ENCODE data around the gene S1PR4. TPM values are rescaled to one million over a fixed set of nuclear protein-coding genes. Genes with fewer than 3 reads are reported as not detected.
A peak's percentile ranks its signal among the peaks of the same experiment; 100 is the strongest.

The S1PR4 gene
- total RNA-seq, 1 donor from 2014 or later, result not detected

DNA sequence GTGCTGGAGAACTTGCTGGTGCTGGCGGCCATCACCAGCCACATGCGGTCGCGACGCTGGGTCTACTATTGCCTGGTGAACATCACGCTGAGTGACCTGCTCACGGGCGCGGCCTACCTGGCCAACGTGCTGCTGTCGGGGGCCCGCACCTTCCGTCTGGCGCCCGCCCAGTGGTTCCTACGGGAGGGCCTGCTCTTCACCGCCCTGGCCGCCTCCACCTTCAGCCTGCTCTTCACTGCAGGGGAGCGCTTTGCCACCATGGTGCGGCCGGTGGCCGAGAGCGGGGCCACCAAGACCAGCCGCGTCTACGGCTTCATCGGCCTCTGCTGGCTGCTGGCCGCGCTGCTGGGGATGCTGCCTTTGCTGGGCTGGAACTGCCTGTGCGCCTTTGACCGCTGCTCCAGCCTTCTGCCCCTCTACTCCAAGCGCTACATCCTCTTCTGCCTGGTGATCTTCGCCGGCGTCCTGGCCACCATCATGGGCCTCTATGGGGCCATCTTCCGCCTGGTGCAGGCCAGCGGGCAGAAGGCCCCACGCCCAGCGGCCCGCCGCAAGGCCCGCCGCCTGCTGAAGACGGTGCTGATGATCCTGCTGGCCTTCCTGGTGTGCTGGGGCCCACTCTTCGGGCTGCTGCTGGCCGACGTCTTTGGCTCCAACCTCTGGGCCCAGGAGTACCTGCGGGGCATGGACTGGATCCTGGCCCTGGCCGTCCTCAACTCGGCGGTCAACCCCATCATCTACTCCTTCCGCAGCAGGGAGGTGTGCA, 587 bp downstream of the S1PR4 start:
- H3K27me3 Mint-ChIP-seq (ENCODE audit: low read depth), result no peaks in the 10 kb centered on the region
- no peaks in the 10 kb centered on the region for H3K4me1 Mint-ChIP-seq
- H3K4me3 Mint-ChIP-seq, result no peak overlapping the region
- DNase-seq (ENCODE audit: low read depth, low spot score), result no peak
- H3K9me3 Mint-ChIP-seq, result no peaks in the 10 kb centered on the region
- H3K27ac Mint-ChIP-seq (ENCODE audit: unreplicated experiment), result no peak overlapping the region
- no peaks in the 10 kb centered on the region for H3K36me3 Mint-ChIP-seq (ENCODE audit: low read depth)
- TF ChIP-seq, protein P1, sequence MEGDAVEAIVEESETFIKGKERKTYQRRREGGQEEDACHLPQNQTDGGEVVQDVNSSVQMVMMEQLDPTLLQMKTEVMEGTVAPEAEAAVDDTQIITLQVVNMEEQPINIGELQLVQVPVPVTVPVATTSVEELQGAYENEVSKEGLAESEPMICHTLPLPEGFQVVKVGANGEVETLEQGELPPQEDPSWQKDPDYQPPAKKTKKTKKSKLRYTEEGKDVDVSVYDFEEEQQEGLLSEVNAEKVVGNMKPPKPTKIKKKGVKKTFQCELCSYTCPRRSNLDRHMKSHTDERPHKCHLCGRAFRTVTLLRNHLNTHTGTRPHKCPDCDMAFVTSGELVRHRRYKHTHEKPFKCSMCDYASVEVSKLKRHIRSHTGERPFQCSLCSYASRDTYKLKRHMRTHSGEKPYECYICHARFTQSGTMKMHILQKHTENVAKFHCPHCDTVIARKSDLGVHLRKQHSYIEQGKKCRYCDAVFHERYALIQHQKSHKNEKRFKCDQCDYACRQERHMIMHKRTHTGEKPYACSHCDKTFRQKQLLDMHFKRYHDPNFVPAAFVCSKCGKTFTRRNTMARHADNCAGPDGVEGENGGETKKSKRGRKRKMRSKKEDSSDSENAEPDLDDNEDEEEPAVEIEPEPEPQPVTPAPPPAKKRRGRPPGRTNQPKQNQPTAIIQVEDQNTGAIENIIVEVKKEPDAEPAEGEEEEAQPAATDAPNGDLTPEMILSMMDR (conservative IDR thresholded peaks at IDR 0.05), result no peak

DNA sequence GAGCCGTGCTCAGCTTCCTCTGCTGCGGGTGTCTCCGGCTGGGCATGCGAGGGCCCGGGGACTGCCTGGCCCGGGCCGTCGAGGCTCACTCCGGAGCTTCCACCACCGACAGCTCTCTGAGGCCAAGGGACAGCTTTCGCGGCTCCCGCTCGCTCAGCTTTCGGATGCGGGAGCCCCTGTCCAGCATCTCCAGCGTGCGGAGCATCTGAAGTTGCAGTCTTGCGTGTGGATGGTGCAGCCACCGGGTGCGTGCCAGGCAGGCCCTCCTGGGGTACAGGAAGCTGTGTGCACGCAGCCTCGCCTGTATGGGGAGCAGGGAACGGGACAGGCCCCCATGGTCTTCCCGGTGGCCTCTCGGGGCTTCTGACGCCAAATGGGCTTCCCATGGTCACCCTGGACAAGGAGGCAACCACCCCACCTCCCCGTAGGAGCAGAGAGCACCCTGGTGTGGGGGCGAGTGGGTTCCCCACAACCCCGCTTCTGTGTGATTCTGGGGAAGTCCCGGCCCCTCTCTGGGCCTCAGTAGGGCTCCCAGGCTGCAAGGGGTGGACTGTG, 1.2 kb downstream of the S1PR4 start:
- Mint-ChIP-seq H3K4me3 (no peak overlapping the region), H3K27ac (ENCODE audit: unreplicated experiment) (no peak overlapping the region), H3K36me3 (ENCODE audit: low read depth) (no peaks in the 10 kb centered on the region), H3K27me3 (ENCODE audit: low read depth) (no peaks in the 10 kb centered on the region), H3K4me1 (no peaks in the 10 kb centered on the region), H3K9me3 (no peaks in the 10 kb centered on the region)
- TF ChIP-seq, protein P1 (conservative IDR thresholded peaks at IDR 0.05), result no peak
- DNase-seq (ENCODE audit: low read depth, low spot score), result no peak

DNA sequence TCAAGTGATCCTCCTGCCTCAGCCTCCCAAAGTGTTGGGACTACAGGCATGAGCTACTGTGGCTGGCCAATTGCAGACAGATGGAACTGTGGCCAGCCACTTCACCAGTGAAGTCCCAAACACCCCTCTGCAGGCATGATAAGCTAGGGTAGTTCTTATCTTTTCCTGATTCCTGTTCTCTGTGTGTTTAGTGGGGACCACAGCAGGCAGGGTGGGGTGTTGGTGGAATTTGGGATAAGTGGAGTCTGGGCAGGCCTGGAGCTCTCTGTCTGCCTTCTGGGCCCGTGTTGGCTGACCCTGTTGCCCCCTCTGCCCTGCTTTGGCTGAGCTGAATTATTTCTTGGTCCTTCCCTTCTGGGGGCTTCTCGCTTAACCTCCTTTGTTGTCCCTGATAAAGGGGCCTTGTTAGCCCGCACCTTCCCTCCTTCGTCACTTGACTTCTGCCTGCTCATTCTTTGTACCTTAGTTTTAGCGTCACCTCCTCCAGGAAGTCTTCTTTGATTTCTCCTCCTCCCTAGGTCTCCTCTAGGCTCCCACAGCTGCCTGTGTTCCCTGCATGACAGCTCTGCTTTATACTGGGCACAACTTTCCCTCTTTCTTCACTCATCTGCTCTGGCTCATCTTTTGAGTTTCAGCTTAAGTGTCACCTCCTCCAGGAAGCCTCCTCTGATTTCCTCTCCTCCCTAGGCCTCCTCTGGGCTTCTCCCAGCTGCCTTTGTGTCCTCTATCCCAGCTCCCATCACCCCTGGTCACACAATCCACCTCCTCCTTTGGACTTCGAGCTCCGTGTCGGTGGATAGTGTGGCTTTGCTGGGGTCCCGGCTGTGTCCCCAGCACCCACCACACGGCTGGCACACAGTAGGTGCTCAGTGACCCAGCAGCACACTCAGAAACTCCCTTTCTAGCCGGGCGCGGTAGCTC, 5.4 kb downstream of the S1PR4 start:
- H3K27ac Mint-ChIP-seq (ENCODE audit: unreplicated experiment), result peak overlapping the region; percentile 9
- H3K27me3 Mint-ChIP-seq (ENCODE audit: low read depth), result no peaks in the 10 kb centered on the region
- H3K9me3 Mint-ChIP-seq, result no peaks in the 10 kb centered on the region
- H3K4me3 Mint-ChIP-seq, result peak overlapping the region; percentile 100
- no peak for DNase-seq (ENCODE audit: low read depth, low spot score)
- H3K4me1 Mint-ChIP-seq, result peaks cover 15% of the 10 kb centered on the region
- no peaks in the 10 kb centered on the region for H3K36me3 Mint-ChIP-seq (ENCODE audit: low read depth)
- TF ChIP-seq, protein P1 (conservative IDR thresholded peaks at IDR 0.05), result no peak

DNA sequence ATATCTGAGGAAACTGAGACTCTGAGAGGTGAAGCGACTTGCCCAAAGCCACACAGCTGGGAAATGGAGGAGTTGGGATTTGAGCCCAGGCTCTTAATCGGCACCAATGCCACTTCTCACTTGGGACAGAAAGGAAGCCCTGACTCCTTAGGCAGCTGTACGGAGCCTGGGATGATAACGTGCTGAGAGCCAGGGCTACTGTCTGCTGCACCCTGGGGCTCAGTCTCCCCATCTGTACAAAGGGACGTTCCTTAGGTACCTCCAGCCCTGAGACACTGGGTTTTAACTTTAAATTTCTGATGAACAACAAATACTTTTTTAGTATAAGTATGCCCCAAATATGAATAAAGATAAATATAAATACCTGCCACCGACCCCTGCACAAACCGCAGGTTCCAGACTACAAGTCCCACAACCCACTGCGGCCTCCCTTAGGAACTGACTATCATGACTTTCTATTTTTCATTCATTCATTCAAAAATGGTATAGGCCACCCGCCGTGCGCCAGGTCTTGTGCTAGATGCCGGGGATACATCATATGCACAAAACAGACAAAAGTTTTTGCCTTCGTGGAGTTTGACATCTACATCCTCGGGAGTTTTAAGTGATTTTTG, 6.4 kb downstream of the S1PR4 start:
- no peaks in the 10 kb centered on the region for H3K9me3 Mint-ChIP-seq
- no peaks in the 10 kb centered on the region for H3K36me3 Mint-ChIP-seq (ENCODE audit: low read depth)

More for the DNA sequence above, 6.4 kb downstream of the S1PR4 start:
- H3K27ac Mint-ChIP-seq (ENCODE audit: unreplicated experiment), result peak overlapping the region; percentile 99
- TF ChIP-seq, protein P1 (conservative IDR thresholded peaks at IDR 0.05), result no peak
- no peaks in the 10 kb centered on the region for H3K27me3 Mint-ChIP-seq (ENCODE audit: low read depth)
- peaks cover 15% of the 10 kb centered on the region for H3K4me1 Mint-ChIP-seq
- peak overlapping the region; percentile 100 for H3K4me3 Mint-ChIP-seq
- no peak for DNase-seq (ENCODE audit: low read depth, low spot score)

All from neural crest cell (in vitro differentiated cells).